ENCODE data around the gene ENTR1. TPM values are rescaled to one million over a fixed set of nuclear protein-coding genes. Genes with fewer than 3 reads are reported as not detected.

The ENTR1 gene
- total and polyA plus RNA-seq, 2 of the 13 experiments (the other 11 are each of a cell fraction or from before 2014, with no cell fraction given), result 70.1 to 76.4 TPM

GRCh38 chr9:136374183-136374575 lies 36.2 kb downstream of the ENTR1 start:
- WGBS (ENCODE audit: low lambda C conversion rate), result no CpG with 5 or more reads among the region's 14 CpGs
- FAIRE-seq (no peak), ATAC-seq (no peak), DNase-seq (ENCODE audit: low spot score) (no peak)
- BruUV-seq (replicated peaks), result no TSS peak
- H3K27me3 ChIP-seq (ENCODE audit: control insufficient read depth in 1 of 2, insufficient read depth in 2 of 2, low read length in 2 of 2), result no peaks in the 10 kb centered on the region; a peak in 1 of 5 replicates
- H3K4me2 ChIP-seq (ENCODE audit: low read depth, low read length), result peak overlapping the region; percentile 98
- intact Hi-C loops (cut with micrococcal nuclease; ENCODE audit: unreplicated experiment), result loop anchor here (5.0 kb wide), 1 partner anchor 37 kb away; no protein-coding TSS in a partner anchor
- in situ Hi-C loops (cut with HindIII; ENCODE audit: extremely low pct_ligation_motif_present, low pct_unique_long_range_greater_than_20kb), result no loop called here
- H3K4me3 ChIP-seq (replicated peaks in 1 of 3; ENCODE audit: insufficient read depth in 1 of 3, low read depth in 2 of 3, low read length in 3 of 3), result no peak overlapping the region
- H3K9ac ChIP-seq (ENCODE audit: insufficient read depth, low read depth, low read length), result no peak overlapping the region
- no peaks in the 10 kb centered on the region for H4K20me1 ChIP-seq (ENCODE audit: insufficient read depth, low read length)
- H3K4me1 ChIP-seq (ENCODE audit: insufficient read depth, low read length), result peaks cover 22% of the 10 kb centered on the region
- ChIA-PET POLR2A (interaction anchor here (1.5 to 4.0 kb wide), 3 partner anchors 11 to 35 kb away, joined by 3 to 38 read pairs (median 17); partner anchors contain the start of gene DNLZ), CTCF (ENCODE audit: low intra/inter-chr PET ratio, low total read pairs) (no interaction called here)
- no peak overlapping the region for H3K27ac ChIP-seq (ENCODE audit: extremely low read length, insufficient read depth, low read length)
- H3K36me3 ChIP-seq (replicated peaks in 1 of 2; ENCODE audit: control insufficient read depth in 1 of 2, insufficient read depth in 2 of 2, low read length in 2 of 2), result peaks cover 0 to 3% of the 10 kb centered on the region in 2 experiments; a peak in 1 of 5 replicates
- H3K79me2 ChIP-seq (ENCODE audit: insufficient read depth, low read length), result no peaks in the 10 kb centered on the region
- no peaks in the 10 kb centered on the region for H3K9me3 ChIP-seq (ENCODE audit: low read length)
- no peak overlapping the region for H2AFZ ChIP-seq (ENCODE audit: low read length)
- TF ChIP-seq KLF16 (CRISPR knock-in tag; IDR thresholded peaks at IDR 0.05), result no peak
- TF ChIP-seq REPIN1 (CRISPR knock-in tag; IDR thresholded peaks at IDR 0.05; ENCODE audit: borderline replicate concordance, low read depth), result no peak
- TF ChIP-seq HMGXB4 (CRISPR knock-in tag; IDR thresholded peaks at IDR 0.05; ENCODE audit: borderline replicate concordance in 1 of 2, low read depth in 1 of 2), result no peak
- TF ChIP-seq NFKB2 (CRISPR knock-in tag; IDR thresholded peaks at IDR 0.05; ENCODE audit: borderline replicate concordance), result no peak
- TF ChIP-seq TMF1 (CRISPR knock-in tag; IDR thresholded peaks at IDR 0.05; ENCODE audit: low read depth), result no peak
- TF ChIP-seq PHF8 (CRISPR knock-in tag; IDR thresholded peaks at IDR 0.05), result no peak
- no peak for TF ChIP-seq POGK (CRISPR knock-in tag; conservative IDR thresholded peaks at IDR 0.05)
- no peak for TF ChIP-seq ZBTB43 (CRISPR knock-in tag; conservative IDR thresholded peaks at IDR 0.05)
- no peak for TF ChIP-seq IKZF5 (CRISPR knock-in tag; IDR thresholded peaks at IDR 0.05)
- TF ChIP-seq PRDM15 (CRISPR knock-in tag; IDR thresholded peaks at IDR 0.05), result no peak
- TF ChIP-seq ZNF784 (CRISPR knock-in tag; IDR thresholded peaks at IDR 0.05; ENCODE audit: borderline replicate concordance), result no peak
- no peak for TF ChIP-seq ZNF331 (CRISPR knock-in tag; IDR thresholded peaks at IDR 0.05)
- TF ChIP-seq SAP130 (CRISPR knock-in tag; IDR thresholded peaks at IDR 0.05; ENCODE audit: low read depth), result no peak

All from HepG2 (cell line).